Activated CD4-positive, alpha-beta T cell treated with anti-CD3 and anti-CD28 coated beads, Interleukin-2, amount 10 ng/mL, durations not matched to agents 24 days and 14 days (primary cell): ENCODE results near the gene EIF4E1B. TPM values are rescaled to one million over a fixed set of nuclear protein-coding genes. Genes with fewer than 3 reads are reported as not detected.
A peak's percentile ranks its signal among the peaks of the same experiment; 100 is the strongest.

ENCODE experiments used
- DNase-seq: peaks from one replicate; pipeline ENCODE4 v3.0.0; 2022
- H3K27ac Mint-ChIP-seq: one replicate; pipeline ENCODE4 v1.8.0; 2022; ENCODE audit warnings: mild to moderate bottlenecking, mixed read lengths
- H3K27me3 Mint-ChIP-seq: one replicate; pipeline ENCODE4 v1.8.0; 2022; ENCODE audit warnings: mixed read lengths
- H3K36me3 Mint-ChIP-seq: one replicate; pipeline ENCODE4 v1.8.0; 2022; ENCODE audit warnings: low read depth, mild to moderate bottlenecking, mixed read lengths
- H3K4me1 Mint-ChIP-seq: one replicate; pipeline ENCODE4 v1.8.0; 2021; ENCODE audit warnings: mixed read lengths
- H3K4me3 Mint-ChIP-seq: one replicate; pipeline ENCODE4 v1.8.0; 2022; ENCODE audit warnings: mild to moderate bottlenecking, moderate library complexity, mixed read lengths
- H3K9me3 Mint-ChIP-seq: one replicate; pipeline ENCODE4 v1.8.0; 2021; ENCODE audit warnings: mixed read lengths
- intact Hi-C: fragments of 100-400 bp; cut with micrococcal nuclease; formaldehyde crosslinking; loops from one replicate; pipeline ENCODE4 v1.15.1; 2023
- total RNA-seq: library from RNA; stranded (reverse); gene quantifications from 2 replicates; pipeline ENCODE4 v1.2.3, GENCODE V29; 2022

Gene EIF4E1B
- total RNA-seq, 1 donor from 2014 or later: not detected

- Mint-ChIP-seq H3K4me3 (no peak overlapping the region), H3K27ac (no peak overlapping the region), H3K36me3 (no peaks in the 10 kb centered on the region), H3K27me3 (peaks cover 55% of the 10 kb centered on the region), H3K9me3 (no peaks in the 10 kb centered on the region), H3K4me1 (peaks cover 14% of the 10 kb centered on the region)
- DNase-seq: no peak
- intact Hi-C loops: loop anchor here (5.0 kb wide), 1 partner anchor 75 kb away; the partner anchor contains the start of gene RNF44
Measured at GRCh38 chr5:176612008-176612407, 18.5 kb upstream of the EIF4E1B start.

GRCh38 chr5:176612855-176613254, 17.6 kb upstream of the EIF4E1B start:
- H3K4me3 Mint-ChIP-seq: no peak overlapping the region
- intact Hi-C loops: loop anchor here (5.0 kb wide), 1 partner anchor 76 kb away; the partner anchor contains the start of gene RNF44
- H3K36me3 Mint-ChIP-seq: no peaks in the 10 kb centered on the region
- no peaks in the 10 kb centered on the region for H3K9me3 Mint-ChIP-seq
- no peak overlapping the region for H3K27ac Mint-ChIP-seq
- peaks cover 14% of the 10 kb centered on the region for H3K4me1 Mint-ChIP-seq
- H3K27me3 Mint-ChIP-seq: peaks cover 61% of the 10 kb centered on the region
- DNase-seq: no peak

GRCh38 chr5:176614805-176615478, 15.5 kb upstream of the EIF4E1B start:
- H3K27ac Mint-ChIP-seq: no peak overlapping the region
- H3K4me1 Mint-ChIP-seq: peaks cover 9% of the 10 kb centered on the region
- intact Hi-C loops: loop anchor here (5.0 kb wide), 2 partner anchors 78 to 198 kb away; partner anchors contain the start of genes CLTB and RNF44
- H3K27me3 Mint-ChIP-seq: peaks cover 69% of the 10 kb centered on the region
- no peaks in the 10 kb centered on the region for H3K36me3 Mint-ChIP-seq
- H3K4me3 Mint-ChIP-seq: no peak overlapping the region
- no peaks in the 10 kb centered on the region for H3K9me3 Mint-ChIP-seq
- DNase-seq: no peak

- no peaks in the 10 kb centered on the region for H3K9me3 Mint-ChIP-seq
- H3K27me3 Mint-ChIP-seq: peaks cover 78% of the 10 kb centered on the region
- no peak overlapping the region for H3K27ac Mint-ChIP-seq
- intact Hi-C loops: loop anchor here (5.0 kb wide), 1 partner anchor 199 kb away; the partner anchor contains the start of gene CLTB
- no peak for DNase-seq
- H3K4me1 Mint-ChIP-seq: peaks cover 10% of the 10 kb centered on the region
- H3K36me3 Mint-ChIP-seq: no peaks in the 10 kb centered on the region
- H3K4me3 Mint-ChIP-seq: no peak overlapping the region
Measured at GRCh38 chr5:176616511-176616910, 14.0 kb upstream of the EIF4E1B start.

GRCh38 chr5:176618783-176619182, 11.7 kb upstream of the EIF4E1B start:
- no peak overlapping the region for H3K27ac Mint-ChIP-seq
- H3K9me3 Mint-ChIP-seq: no peaks in the 10 kb centered on the region
- peaks cover 76% of the 10 kb centered on the region for H3K27me3 Mint-ChIP-seq
- peak overlapping the region; percentile 43 for H3K4me3 Mint-ChIP-seq
- no peak for DNase-seq
- intact Hi-C loops: loop anchor here (1.0 to 5.0 kb wide), 3 partner anchors 29 to 201 kb away; partner anchors contain the start of genes CLTB and TSPAN17
- peaks cover 9% of the 10 kb centered on the region for H3K4me1 Mint-ChIP-seq
- H3K36me3 Mint-ChIP-seq: no peaks in the 10 kb centered on the region

GRCh38 chr5:176619203-176619568, 11.3 kb upstream of the EIF4E1B start:
- Mint-ChIP-seq H3K4me3 (peak overlapping the region; percentile 43), H3K36me3 (no peaks in the 10 kb centered on the region), H3K27ac (no peak overlapping the region), H3K9me3 (no peaks in the 10 kb centered on the region), H3K27me3 (peaks cover 76% of the 10 kb centered on the region), H3K4me1 (peaks cover 9% of the 10 kb centered on the region)
- DNase-seq: peak; percentile 94
- intact Hi-C loops: loop anchor here (1.0 to 5.0 kb wide), 3 partner anchors 28 to 202 kb away; partner anchors contain the start of genes CLTB and TSPAN17

GRCh38 chr5:176619569-176620332, 10.7 kb upstream of the EIF4E1B start:
- no peak for DNase-seq
- Mint-ChIP-seq H3K36me3 (no peaks in the 10 kb centered on the region), H3K27ac (no peak overlapping the region), H3K4me1 (peaks cover 9% of the 10 kb centered on the region), H3K4me3 (peak overlapping the region; percentile 62), H3K9me3 (no peaks in the 10 kb centered on the region), H3K27me3 (peaks cover 74% of the 10 kb centered on the region)
- intact Hi-C loops: loop anchor here (1.0 to 5.0 kb wide), 3 partner anchors 28 to 202 kb away; partner anchors contain the start of genes CLTB and TSPAN17

- DNase-seq: peak; percentile 72
- no peak overlapping the region for H3K27ac Mint-ChIP-seq
- intact Hi-C loops: no loop called here
Measured at GRCh38 chr5:176620333-176620981, 10.0 kb upstream of the EIF4E1B start.

GRCh38 chr5:176621661-176622079, 8.8 kb upstream of the EIF4E1B start:
- Mint-ChIP-seq H3K4me3 (no peak overlapping the region), H3K36me3 (no peaks in the 10 kb centered on the region), H3K27me3 (peaks cover 72% of the 10 kb centered on the region), H3K27ac (no peak overlapping the region), H3K9me3 (no peaks in the 10 kb centered on the region), H3K4me1 (peaks cover 9% of the 10 kb centered on the region)
- intact Hi-C loops: no loop called here
- DNase-seq: no peak

More at GRCh38 chr5:176620333-176620981, 10.0 kb upstream of the EIF4E1B start:
- Mint-ChIP-seq H3K9me3 (no peaks in the 10 kb centered on the region), H3K4me1 (peaks cover 9% of the 10 kb centered on the region), H3K36me3 (no peaks in the 10 kb centered on the region), H3K4me3 (peak overlapping the region; percentile 62), H3K27me3 (peaks cover 73% of the 10 kb centered on the region)

- H3K27ac Mint-ChIP-seq: no peak overlapping the region
- H3K9me3 Mint-ChIP-seq: no peaks in the 10 kb centered on the region
- no peak for DNase-seq
- peaks cover 11% of the 10 kb centered on the region for H3K4me1 Mint-ChIP-seq
- intact Hi-C loops: no loop called here
- no peak overlapping the region for H3K4me3 Mint-ChIP-seq
- no peaks in the 10 kb centered on the region for H3K36me3 Mint-ChIP-seq
- peaks cover 73% of the 10 kb centered on the region for H3K27me3 Mint-ChIP-seq
Measured at GRCh38 chr5:176624142-176624541, 6.3 kb upstream of the EIF4E1B start.

GRCh38 chr5:176624938-176625337, 5.5 kb upstream of the EIF4E1B start:
- no peak for DNase-seq
- no peaks in the 10 kb centered on the region for H3K9me3 Mint-ChIP-seq
- no peaks in the 10 kb centered on the region for H3K36me3 Mint-ChIP-seq
- H3K27ac Mint-ChIP-seq: no peak overlapping the region
- H3K27me3 Mint-ChIP-seq: peaks cover 73% of the 10 kb centered on the region
- H3K4me1 Mint-ChIP-seq: peaks cover 11% of the 10 kb centered on the region
- intact Hi-C loops: no loop called here
- no peak overlapping the region for H3K4me3 Mint-ChIP-seq

- H3K27ac Mint-ChIP-seq: no peak overlapping the region
- peaks cover 6% of the 10 kb centered on the region for H3K4me1 Mint-ChIP-seq
- no peaks in the 10 kb centered on the region for H3K36me3 Mint-ChIP-seq
- H3K9me3 Mint-ChIP-seq: no peaks in the 10 kb centered on the region
- intact Hi-C loops: no loop called here
- H3K4me3 Mint-ChIP-seq: no peak overlapping the region
- H3K27me3 Mint-ChIP-seq: peaks cover 68% of the 10 kb centered on the region
- DNase-seq: no peak
Measured at GRCh38 chr5:176625512-176625911, 5.0 kb upstream of the EIF4E1B start.

- Mint-ChIP-seq H3K27ac (no peak overlapping the region), H3K4me1 (peaks cover 9% of the 10 kb centered on the region), H3K27me3 (peaks cover 71% of the 10 kb centered on the region), H3K9me3 (no peaks in the 10 kb centered on the region), H3K36me3 (no peaks in the 10 kb centered on the region), H3K4me3 (no peak overlapping the region)
- intact Hi-C loops: no loop called here
- DNase-seq: no peak
Measured at GRCh38 chr5:176625966-176626875, 4.3 kb upstream of the EIF4E1B start.
